Fibroblast of pulmonary artery (primary cell): Measurements from ENCODE around the gene PTPRT.

Experiments
- DNase-seq: peaks from one replicate; pipeline ENCODE4 v3.0.0-alpha.2; 2010; ENCODE audit warnings: low read depth
- H3K4me3 ChIP-seq: replicated peaks from 2 replicates; pipeline ENCODE4 v1.5.1; 2011; ENCODE audit warnings: low read depth, mild to moderate bottlenecking, control low read depth, low read length, moderate library complexity
- CTCF ChIP-seq: IDR thresholded peaks from 2 replicates; pipeline ENCODE4 v1.5.1; 2011; ENCODE audit warnings: mild to moderate bottlenecking, control low read depth, low read length, inconsistent platforms; ENCODE audit errors: missing control alignments

PTPRT gene

GRCh38 chr20:42074944-42075343 lies 1114.8 kb downstream of the PTPRT start:
- no peak for TF ChIP-seq CTCF
- no peak for DNase-seq
- no peak overlapping the region for H3K4me3 ChIP-seq

DNA sequence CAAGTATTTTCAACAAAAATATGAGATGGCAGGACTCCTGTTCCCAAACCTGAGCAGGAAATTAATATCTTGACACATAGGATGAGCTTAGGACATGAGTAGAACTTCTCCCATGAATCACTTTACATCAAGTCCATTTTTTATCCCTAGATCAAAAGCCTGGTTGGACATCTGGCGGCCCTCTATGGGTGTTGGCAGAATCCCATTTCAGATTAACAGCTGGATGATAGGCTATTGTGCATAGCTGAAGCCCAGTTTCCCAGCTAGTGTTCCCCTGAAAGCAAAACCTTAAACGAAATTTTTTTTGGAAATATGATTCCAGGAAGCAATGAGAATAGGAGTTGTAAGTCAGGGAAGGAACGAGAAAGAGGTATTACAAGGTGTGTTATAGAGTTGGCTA lies 1122.1 kb downstream of the PTPRT start:
- no peak for TF ChIP-seq CTCF
- no peak overlapping the region for H3K4me3 ChIP-seq
- no peak for DNase-seq

DNA sequence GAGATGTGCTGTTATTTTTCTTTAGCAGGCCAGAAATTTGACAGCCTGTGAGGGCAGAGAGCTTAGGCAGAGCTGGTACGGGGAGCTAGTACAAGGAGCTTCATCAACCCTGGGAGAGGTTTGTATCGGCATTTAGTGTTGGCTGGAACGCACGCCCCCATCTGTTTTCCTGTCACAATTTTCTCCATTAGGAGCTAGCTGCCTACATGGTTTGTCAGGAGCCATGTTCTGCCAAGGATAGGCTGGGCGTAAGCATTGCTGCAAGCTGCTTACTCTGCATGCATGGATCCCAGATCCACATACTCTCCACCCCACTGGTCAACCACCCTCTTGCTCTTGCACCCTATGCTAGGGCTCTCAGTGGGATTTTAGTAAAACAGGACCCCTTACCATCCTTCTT lies 1122.5 kb downstream of the PTPRT start:
- no peak overlapping the region for H3K4me3 ChIP-seq
- DNase-seq: no peak
- TF ChIP-seq CTCF: no peak

DNA sequence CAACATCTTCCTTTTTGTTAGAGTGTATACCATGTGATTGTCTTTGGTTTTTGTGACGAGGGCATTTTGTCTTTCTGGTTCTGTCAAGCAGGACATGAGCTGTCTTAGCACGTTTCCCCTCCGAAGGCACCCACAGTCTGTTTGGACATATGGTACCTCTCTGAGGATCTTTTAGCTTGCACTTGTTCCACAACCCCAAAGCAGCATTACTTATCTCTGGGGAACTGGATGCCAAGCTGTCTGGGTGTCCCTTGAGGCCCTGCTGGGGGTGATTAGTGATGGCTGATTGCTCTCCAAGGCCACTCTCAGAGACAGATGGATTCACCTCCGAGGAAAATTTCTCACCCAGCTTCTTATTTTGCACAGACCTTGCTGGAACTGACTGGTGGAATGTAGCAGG lies 1126.6 kb downstream of the PTPRT start:
- H3K4me3 ChIP-seq: no peak overlapping the region
- DNase-seq: no peak
- TF ChIP-seq CTCF: no peak

DNA sequence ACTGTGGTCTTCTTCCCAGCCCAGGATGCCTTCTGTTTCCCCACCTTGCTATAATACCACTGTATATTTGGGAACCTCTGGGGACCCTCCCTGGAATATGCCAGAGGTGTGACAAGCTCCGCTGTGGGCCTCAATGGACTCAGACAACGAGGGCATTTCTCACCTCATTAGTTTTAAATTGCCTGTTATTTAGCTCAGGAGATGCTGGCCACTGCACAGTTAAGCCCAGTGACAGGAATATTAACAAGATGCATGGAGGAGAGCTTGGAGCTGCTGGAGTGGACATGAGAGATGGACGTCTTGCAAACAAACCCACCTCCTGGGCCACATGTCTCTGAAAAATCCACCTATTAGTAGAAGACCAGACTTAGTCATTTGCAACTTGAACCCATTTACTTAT lies 1136.4 kb downstream of the PTPRT start:
- no peak for DNase-seq
- no peak for TF ChIP-seq CTCF
- H3K4me3 ChIP-seq: no peak overlapping the region

- no peak for DNase-seq
- TF ChIP-seq CTCF: no peak
Observed at GRCh38 chr20:42051921-42052320, 1137.8 kb downstream of the PTPRT start.

GRCh38 chr20:42046371-42047085 lies 1143.2 kb downstream of the PTPRT start:
- no peak for TF ChIP-seq CTCF
- no peak for DNase-seq
- no peak overlapping the region for H3K4me3 ChIP-seq

More at GRCh38 chr20:42051921-42052320, 1137.8 kb downstream of the PTPRT start:
- no peak overlapping the region for H3K4me3 ChIP-seq
